Liver (tissue), 9 donors: ENCODE results near the gene TOGARAM2. TPM values are rescaled to one million over a fixed set of nuclear protein-coding genes. Genes with fewer than 3 reads are reported as not detected.

Experiments used
- DNase-seq: peaks from one replicate; pipeline ENCODE4 v3.0.0-alpha.2; 2017; ENCODE audit warnings: low spot score
- H3K27ac ChIP-seq, 2 donors: one replicate each; pipeline ENCODE4 v1.7.0; 2013; ENCODE audit warnings: inconsistent platforms in 2 of 2, low read length in 2 of 2, control low read depth in 1 of 2, low read depth in 1 of 2, mild to moderate bottlenecking in 1 of 2
- H3K27me3 ChIP-seq, 4 donors: one replicate each; pipeline versions ENCODE4 v1.6.1 to v1.7.0; 2013; ENCODE audit warnings: low read length in 3 of 4, inconsistent platforms in 1 of 4, mild to moderate bottlenecking in 1 of 4, moderate library complexity in 1 of 4; ENCODE audit not compliant: control insufficient read depth in 4 of 4, insufficient read depth in 4 of 4
- H3K36me3 ChIP-seq, 4 donors: one replicate each; pipeline versions ENCODE4 v1.6.1 to v1.7.0; 2013; ENCODE audit warnings: low read length in 3 of 4, mild to moderate bottlenecking in 3 of 4, low read depth in 1 of 4, moderate library complexity in 1 of 4; ENCODE audit not compliant: control insufficient read depth in 4 of 4, insufficient read depth in 3 of 4
- H3K4me1 ChIP-seq, 4 donors: one replicate each; pipeline versions ENCODE4 v1.6.1 to v1.7.0; 2013; ENCODE audit warnings: low read length in 3 of 4, mild to moderate bottlenecking in 3 of 4, moderate library complexity in 1 of 4; ENCODE audit not compliant: control insufficient read depth in 4 of 4, insufficient read depth in 4 of 4
- H3K4me3 ChIP-seq, 3 donors: one replicate each; pipeline versions ENCODE4 v1.6.1 to v1.7.0; 2013; ENCODE audit warnings: low read length in 3 of 3, control low read depth in 1 of 3, low read depth in 1 of 3, mild to moderate bottlenecking in 1 of 3
- H3K9ac ChIP-seq, 2 donors: one replicate each; pipeline ENCODE4 v1.7.0; 2013; ENCODE audit warnings: low read length in 2 of 2, mild to moderate bottlenecking in 2 of 2, moderate library complexity in 2 of 2, control low read depth in 1 of 2, low read depth in 1 of 2
- H3K9me3 ChIP-seq, 4 donors: one replicate each; pipeline versions ENCODE4 v1.6.1 to v1.7.0; 2013; ENCODE audit warnings: low read length in 3 of 4; ENCODE audit not compliant: control insufficient read depth in 4 of 4
- EGR1 ChIP-seq, 2 donors: IDR thresholded peaks; 2 replicates each; pipeline ENCODE4 v1.6.1; 2016 to 2018; ENCODE audit warnings: antibody characterized with exemption in 2 of 2, low read depth in 2 of 2
- FOXA1 ChIP-seq: IDR thresholded peaks from 2 replicates; pipeline ENCODE4 v1.6.1; 2016; ENCODE audit warnings: antibody characterized with exemption
- FOXA2 ChIP-seq: IDR thresholded peaks from 2 replicates; pipeline ENCODE4 v1.6.1; 2016; ENCODE audit warnings: antibody characterized with exemption
- GABPA ChIP-seq, 2 donors: IDR thresholded peaks in 1 of 2; conservative IDR thresholded peaks in 1 of 2; 2 replicates each; pipeline ENCODE4 v1.6.1; 2016; ENCODE audit warnings: antibody characterized with exemption in 2 of 2, mild to moderate bottlenecking in 1 of 2, moderate library complexity in 1 of 2
- HNF4A ChIP-seq, 2 donors: conservative IDR thresholded peaks; 2 replicates each; pipeline ENCODE4 v1.6.1; 2016; ENCODE audit warnings: antibody characterized with exemption in 2 of 2, mild to moderate bottlenecking in 2 of 2
- HNF4G ChIP-seq: IDR thresholded peaks from 2 replicates; pipeline ENCODE4 v1.6.1; 2016; ENCODE audit warnings: antibody characterized with exemption
- JUND ChIP-seq, 2 donors: IDR thresholded peaks; 2 replicates each; pipeline ENCODE4 v1.6.1; 2016; ENCODE audit warnings: antibody characterized with exemption in 2 of 2
- NR2F2 ChIP-seq: IDR thresholded peaks from 2 replicates; pipeline ENCODE4 v1.6.1; 2016; ENCODE audit warnings: antibody characterized with exemption
- RAD21 ChIP-seq, 2 donors: IDR thresholded peaks; 2 replicates each; pipeline ENCODE4 v1.6.1; 2016; ENCODE audit warnings: antibody characterized with exemption in 2 of 2, mild to moderate bottlenecking in 2 of 2
- RXRA ChIP-seq, 2 donors: IDR thresholded peaks; 2 replicates each; pipeline ENCODE4 v1.6.1; 2017 to 2018; ENCODE audit warnings: antibody characterized with exemption in 2 of 2, mild to moderate bottlenecking in 1 of 2
- SP1 ChIP-seq: IDR thresholded peaks from 2 replicates; pipeline ENCODE4 v1.6.1; 2018; ENCODE audit warnings: antibody characterized with exemption, mild to moderate bottlenecking
- TAF1 ChIP-seq: conservative IDR thresholded peaks from 2 replicates; pipeline ENCODE4 v1.6.1; 2016; ENCODE audit warnings: antibody characterized with exemption, mild to moderate bottlenecking
- YY1 ChIP-seq: IDR thresholded peaks from 2 replicates; pipeline ENCODE4 v1.6.1; 2016; ENCODE audit warnings: antibody characterized with exemption, mild to moderate bottlenecking
- WGBS: extraction: QIAGEN DNeasy Blood & Tissue Kit; methylation state at CpG from one replicate; pipeline ENCODE4 v1.1.7; 2013; 5-methylcytosine and 5-hydroxymethylcytosine counted together
- polyA plus RNA-seq, 2 donors: library from polyadenylated mRNA; stranded (reverse) in 1 of 2; unstranded in 1 of 2; fragments of 200-250 nt in 1 of 2; fragments of >200 nt in 1 of 2; fragmentation: Nextera tagmentation in 1 of 2; extraction: Ambion mirVana in 1 of 2; gene quantifications; one replicate each; pipeline versions ENCODE4 v1.2.1 to v1.2.3, GENCODE V29; 2013 to 2015
- total RNA-seq, 2 donors: library from RNA; depleted of rRNA; stranded (reverse); fragments of >200 nt; gene quantifications; one replicate each; pipeline ENCODE4 v1.2.3, GENCODE V29; 2014
- TF ChIP-seq, protein P1 (sequence below): IDR thresholded peaks from 2 replicates; pipeline ENCODE4 v1.6.1; 2016; ENCODE audit warnings: antibody characterized with exemption
- TF ChIP-seq, protein P2 (sequence below): IDR thresholded peaks from 2 replicates; pipeline ENCODE4 v1.6.1; 2016; ENCODE audit warnings: antibody characterized with exemption, mild to moderate bottlenecking
- TF ChIP-seq, protein P3 (sequence below): fragments of 150-350 bp; IDR thresholded peaks from 2 replicates; pipeline ENCODE4 v1.5.1; 2017; ENCODE audit warnings: improper control_type of control experiment, low read depth, low read length; ENCODE audit not compliant: missing input control
- TF ChIP-seq, protein P4 (sequence below): IDR thresholded peaks from 2 replicates; pipeline ENCODE4 v1.6.1; 2016; ENCODE audit warnings: antibody characterized with exemption
- TF ChIP-seq, protein P5 (sequence below): IDR thresholded peaks from 2 replicates; pipeline ENCODE4 v1.6.1; 2016; ENCODE audit warnings: antibody characterized with exemption
- donor health status: healthy.
- donor health status: healthy.
- donor health status: healthy.
- donor health status: healthy.
- donor health status: healthy.

TOGARAM2 gene
- total and polyA plus RNA-seq, 4 donors, result 0.15 to 0.42 (median 0.19) TPM; not detected in 1

DNA sequence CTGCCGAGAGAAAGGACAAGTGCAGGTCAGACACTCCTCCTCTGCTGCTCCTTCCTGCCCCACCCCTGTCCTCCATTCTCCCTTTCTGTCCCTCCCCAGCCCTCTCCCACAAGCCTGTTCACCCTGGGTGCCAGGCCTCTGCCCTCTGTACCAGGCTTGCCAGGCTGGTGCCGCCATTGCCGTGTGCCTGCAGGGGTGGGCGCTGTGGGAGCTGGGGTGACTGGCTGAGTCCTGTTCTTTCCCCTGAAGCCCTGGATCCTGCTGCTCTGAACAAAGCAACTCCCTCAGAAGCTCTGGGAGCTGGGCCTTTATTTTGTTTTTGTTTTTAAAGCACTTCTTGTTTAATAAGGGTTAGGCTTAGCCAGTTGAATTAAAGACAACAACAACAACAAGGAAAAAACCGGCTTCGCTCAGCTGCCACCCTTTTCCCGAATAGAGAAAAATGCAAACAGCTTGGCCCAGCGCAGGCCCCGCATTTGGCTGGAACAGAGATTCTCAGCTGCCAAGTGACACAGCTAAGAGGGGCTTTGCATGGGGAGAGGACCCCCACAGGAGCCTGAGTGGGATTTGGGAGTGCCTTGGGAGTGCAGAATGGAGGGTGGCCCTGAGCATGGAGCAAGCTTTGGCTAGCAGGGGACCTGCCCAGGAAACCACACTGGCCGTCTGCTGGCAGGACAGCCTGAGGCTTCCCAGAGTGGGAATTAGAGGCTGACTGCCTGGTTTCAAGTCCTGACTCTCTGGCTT is 84.1 kb downstream of the TOGARAM2 start:
- DNase-seq, result no peak
- Histone ChIP-seq H3K27ac (no peak overlapping the region), H3K27me3 (no peaks in the 10 kb centered on the region), H3K4me3 (no peak overlapping the region), H3K4me1 (no peaks in the 10 kb centered on the region), H3K36me3 (no peaks in the 10 kb centered on the region), H3K9ac (no peak overlapping the region), H3K9me3 (no peaks in the 10 kb centered on the region)
- WGBS, result 85% methylated on average over 10 of the region's 10 CpGs
- TF ChIP-seq RAD21 (IDR thresholded peaks at IDR 0.05) (no peak), RXRA (IDR thresholded peaks at IDR 0.05) (no peak), SP1 (no peak), HNF4A (conservative IDR thresholded peaks at IDR 0.05) (no peak), TAF1 (no peak), HNF4G (no peak), NR2F2 (no peak), FOXA2 (no peak), FOXA1 (no peak), JUND (IDR thresholded peaks at IDR 0.05) (no peak), EGR1 (IDR thresholded peaks at IDR 0.05; ENCODE audit: low read depth in 2 of 2) (no peak), GABPA (IDR thresholded peaks at IDR 0.05 in 1 of 2, conservative IDR thresholded peaks at IDR 0.05 in 1 of 2) (no peak), YY1 (no peak)
- TF ChIP-seq, protein P1, sequence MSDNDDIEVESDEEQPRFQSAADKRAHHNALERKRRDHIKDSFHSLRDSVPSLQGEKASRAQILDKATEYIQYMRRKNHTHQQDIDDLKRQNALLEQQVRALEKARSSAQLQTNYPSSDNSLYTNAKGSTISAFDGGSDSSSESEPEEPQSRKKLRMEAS, result no peak
- TF ChIP-seq, protein P2, sequence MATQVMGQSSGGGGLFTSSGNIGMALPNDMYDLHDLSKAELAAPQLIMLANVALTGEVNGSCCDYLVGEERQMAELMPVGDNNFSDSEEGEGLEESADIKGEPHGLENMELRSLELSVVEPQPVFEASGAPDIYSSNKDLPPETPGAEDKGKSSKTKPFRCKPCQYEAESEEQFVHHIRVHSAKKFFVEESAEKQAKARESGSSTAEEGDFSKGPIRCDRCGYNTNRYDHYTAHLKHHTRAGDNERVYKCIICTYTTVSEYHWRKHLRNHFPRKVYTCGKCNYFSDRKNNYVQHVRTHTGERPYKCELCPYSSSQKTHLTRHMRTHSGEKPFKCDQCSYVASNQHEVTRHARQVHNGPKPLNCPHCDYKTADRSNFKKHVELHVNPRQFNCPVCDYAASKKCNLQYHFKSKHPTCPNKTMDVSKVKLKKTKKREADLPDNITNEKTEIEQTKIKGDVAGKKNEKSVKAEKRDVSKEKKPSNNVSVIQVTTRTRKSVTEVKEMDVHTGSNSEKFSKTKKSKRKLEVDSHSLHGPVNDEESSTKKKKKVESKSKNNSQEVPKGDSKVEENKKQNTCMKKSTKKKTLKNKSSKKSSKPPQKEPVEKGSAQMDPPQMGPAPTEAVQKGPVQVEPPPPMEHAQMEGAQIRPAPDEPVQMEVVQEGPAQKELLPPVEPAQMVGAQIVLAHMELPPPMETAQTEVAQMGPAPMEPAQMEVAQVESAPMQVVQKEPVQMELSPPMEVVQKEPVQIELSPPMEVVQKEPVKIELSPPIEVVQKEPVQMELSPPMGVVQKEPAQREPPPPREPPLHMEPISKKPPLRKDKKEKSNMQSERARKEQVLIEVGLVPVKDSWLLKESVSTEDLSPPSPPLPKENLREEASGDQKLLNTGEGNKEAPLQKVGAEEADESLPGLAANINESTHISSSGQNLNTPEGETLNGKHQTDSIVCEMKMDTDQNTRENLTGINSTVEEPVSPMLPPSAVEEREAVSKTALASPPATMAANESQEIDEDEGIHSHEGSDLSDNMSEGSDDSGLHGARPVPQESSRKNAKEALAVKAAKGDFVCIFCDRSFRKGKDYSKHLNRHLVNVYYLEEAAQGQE, result no peak
- TF ChIP-seq, protein P3, sequence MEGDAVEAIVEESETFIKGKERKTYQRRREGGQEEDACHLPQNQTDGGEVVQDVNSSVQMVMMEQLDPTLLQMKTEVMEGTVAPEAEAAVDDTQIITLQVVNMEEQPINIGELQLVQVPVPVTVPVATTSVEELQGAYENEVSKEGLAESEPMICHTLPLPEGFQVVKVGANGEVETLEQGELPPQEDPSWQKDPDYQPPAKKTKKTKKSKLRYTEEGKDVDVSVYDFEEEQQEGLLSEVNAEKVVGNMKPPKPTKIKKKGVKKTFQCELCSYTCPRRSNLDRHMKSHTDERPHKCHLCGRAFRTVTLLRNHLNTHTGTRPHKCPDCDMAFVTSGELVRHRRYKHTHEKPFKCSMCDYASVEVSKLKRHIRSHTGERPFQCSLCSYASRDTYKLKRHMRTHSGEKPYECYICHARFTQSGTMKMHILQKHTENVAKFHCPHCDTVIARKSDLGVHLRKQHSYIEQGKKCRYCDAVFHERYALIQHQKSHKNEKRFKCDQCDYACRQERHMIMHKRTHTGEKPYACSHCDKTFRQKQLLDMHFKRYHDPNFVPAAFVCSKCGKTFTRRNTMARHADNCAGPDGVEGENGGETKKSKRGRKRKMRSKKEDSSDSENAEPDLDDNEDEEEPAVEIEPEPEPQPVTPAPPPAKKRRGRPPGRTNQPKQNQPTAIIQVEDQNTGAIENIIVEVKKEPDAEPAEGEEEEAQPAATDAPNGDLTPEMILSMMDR, result no peak
- TF ChIP-seq, protein P4, sequence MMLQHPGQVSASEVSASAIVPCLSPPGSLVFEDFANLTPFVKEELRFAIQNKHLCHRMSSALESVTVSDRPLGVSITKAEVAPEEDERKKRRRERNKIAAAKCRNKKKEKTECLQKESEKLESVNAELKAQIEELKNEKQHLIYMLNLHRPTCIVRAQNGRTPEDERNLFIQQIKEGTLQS, result no peak
- TF ChIP-seq, protein P5, sequence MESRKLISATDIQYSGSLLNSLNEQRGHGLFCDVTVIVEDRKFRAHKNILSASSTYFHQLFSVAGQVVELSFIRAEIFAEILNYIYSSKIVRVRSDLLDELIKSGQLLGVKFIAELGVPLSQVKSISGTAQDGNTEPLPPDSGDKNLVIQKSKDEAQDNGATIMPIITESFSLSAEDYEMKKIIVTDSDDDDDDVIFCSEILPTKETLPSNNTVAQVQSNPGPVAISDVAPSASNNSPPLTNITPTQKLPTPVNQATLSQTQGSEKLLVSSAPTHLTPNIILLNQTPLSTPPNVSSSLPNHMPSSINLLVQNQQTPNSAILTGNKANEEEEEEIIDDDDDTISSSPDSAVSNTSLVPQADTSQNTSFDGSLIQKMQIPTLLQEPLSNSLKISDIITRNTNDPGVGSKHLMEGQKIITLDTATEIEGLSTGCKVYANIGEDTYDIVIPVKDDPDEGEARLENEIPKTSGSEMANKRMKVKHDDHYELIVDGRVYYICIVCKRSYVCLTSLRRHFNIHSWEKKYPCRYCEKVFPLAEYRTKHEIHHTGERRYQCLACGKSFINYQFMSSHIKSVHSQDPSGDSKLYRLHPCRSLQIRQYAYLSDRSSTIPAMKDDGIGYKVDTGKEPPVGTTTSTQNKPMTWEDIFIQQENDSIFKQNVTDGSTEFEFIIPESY, result no peak
